HG02973 (cell line): ENCODE data around the gene FBXW4.
"Not testable (repeated sequence)": the region's sequence is repeated elsewhere in the genome, so short reads cannot be mapped to it uniquely, and the experiment has no call there.

Source experiments
- ATAC-seq: cut with Tn5 transposase; IDR thresholded peaks from one replicate; pipeline ENCODE4 v1.9.1; 2021; ENCODE audit warnings: moderate library complexity; ENCODE audit not compliant: unreplicated experiment

The FBXW4 gene

DNA sequence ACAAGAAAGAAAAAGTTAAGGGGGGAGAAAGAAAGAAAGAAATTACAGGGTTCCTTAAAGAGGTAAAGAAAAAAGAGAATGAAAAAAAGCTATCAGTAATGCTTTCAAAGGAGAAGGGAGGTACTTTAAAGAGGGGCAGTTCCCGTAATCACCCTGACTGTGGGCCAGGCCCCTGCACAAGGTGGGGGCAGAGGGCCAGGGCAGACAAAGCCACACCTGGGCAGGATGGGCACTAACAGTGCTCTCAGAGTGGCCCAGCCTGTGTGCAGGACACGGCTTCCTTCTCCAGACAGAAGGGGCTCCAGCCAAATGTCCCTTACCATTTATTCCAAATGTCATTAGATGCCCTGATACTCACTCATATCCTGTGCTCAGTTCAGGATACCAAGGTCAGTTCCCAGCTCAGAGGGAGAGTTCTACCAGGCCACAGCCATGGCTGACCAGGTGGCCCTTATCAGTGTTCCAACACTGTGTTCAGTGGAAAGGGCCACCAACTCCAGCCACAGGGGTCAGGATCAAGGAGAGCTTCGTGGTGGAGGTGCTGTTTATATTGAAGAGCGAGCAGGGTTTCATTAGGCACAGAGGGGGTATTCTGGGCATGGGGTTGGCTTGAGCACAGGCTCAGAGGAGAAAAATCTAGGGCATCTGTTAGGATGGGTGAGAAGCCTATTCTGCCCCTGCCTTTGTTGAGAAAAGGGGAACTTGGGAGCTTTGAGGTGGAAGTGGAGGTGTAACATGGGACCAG lies 77.0 kb downstream of the FBXW4 start:
- no peak for ATAC-seq

DNA sequence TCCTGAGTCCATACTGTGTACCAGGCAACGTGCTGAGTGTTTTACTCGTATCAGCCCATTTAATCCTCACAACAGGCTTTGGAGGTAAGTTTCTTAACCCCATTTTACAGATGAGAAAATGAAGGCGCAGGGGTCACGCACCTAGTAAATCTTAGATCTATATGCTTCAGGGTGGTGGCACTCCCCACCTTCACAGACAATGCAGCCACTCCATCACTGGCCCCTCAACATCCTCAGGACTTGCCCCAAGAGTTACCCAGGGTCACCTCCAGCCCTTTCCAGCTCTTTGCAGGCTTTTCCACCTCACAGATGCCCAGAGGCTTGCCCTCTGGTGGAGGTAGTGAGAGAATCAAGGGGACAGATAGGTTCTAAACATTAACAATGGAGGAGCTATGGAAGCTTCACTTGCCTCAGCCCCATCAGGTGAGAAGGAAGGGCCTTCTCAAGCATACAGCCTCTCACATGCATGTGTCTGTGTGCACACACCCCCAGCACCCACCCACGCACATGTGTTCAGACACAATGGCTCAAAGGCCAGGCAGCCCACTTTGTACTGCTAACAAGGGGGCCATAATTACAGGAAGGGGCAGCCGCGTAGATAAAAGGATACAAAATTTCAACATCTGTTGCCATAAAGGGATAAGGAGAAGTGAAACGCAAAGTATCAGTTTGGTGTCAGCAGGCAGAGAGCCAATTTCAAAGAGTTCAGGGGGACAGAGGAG lies 77.7 kb downstream of the FBXW4 start:
- peak; percentile 47 for ATAC-seq

DNA sequence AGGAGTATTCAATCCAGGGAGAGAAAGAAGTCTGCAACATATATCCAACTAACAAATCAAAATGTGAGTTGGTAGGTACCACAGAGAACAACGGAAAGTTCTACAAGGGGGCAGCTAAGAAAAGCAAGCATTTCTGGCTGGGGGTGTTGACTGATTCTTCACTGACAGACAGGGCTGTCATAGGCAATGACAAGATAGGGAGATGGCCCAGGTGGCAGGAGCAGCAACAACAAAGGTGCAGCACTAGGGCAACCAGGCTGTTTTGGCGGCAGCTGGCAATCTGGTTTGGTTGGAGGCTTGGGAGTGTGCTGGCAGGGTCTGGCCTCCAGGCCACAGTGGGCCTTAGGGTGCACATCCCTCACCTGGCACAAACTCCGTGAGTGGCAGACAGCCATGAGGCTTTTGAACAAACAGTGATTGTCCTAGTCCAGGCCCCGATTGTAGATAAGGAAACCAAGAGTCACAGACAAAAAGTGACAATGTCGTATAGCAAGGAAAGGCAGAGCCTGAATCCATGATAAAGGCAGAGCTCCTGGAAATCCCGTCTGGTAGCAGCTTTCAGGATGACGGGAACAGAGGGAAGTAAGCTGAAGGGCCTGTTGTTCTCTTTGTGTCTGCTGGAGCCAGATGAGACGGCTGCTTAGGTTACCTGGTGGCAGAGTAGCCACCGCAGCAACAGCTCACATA lies 78.4 kb downstream of the FBXW4 start:
- no peak for ATAC-seq

DNA sequence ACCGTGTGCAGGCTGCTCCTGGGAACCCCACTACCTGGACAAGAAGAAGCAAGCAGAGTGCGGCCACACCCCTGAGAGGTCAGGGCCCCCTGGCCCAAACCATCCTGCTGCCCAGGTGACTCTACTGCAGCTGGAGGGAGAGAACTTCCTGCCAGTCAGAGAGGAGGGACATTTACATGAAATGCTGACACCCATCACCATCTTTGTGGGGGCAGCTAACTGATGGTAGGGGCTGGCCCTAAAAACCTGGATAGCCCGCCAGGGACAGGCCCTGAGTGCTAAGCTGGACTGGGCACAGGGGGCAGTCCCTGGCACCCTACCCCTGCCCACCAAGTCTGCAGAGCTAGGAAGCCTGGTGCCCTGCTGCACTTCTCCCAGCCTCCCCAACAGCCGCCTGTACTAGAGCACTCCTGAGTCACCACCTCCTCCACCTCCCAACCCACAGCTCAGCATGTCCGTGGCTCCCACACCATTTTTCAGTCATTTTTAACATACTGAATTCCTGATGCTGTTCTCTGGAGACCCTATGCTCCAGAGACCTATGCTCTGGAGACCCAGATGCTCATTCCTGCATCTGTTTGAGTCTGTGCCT lies 79.3 kb downstream of the FBXW4 start:
- no peak for ATAC-seq

DNA sequence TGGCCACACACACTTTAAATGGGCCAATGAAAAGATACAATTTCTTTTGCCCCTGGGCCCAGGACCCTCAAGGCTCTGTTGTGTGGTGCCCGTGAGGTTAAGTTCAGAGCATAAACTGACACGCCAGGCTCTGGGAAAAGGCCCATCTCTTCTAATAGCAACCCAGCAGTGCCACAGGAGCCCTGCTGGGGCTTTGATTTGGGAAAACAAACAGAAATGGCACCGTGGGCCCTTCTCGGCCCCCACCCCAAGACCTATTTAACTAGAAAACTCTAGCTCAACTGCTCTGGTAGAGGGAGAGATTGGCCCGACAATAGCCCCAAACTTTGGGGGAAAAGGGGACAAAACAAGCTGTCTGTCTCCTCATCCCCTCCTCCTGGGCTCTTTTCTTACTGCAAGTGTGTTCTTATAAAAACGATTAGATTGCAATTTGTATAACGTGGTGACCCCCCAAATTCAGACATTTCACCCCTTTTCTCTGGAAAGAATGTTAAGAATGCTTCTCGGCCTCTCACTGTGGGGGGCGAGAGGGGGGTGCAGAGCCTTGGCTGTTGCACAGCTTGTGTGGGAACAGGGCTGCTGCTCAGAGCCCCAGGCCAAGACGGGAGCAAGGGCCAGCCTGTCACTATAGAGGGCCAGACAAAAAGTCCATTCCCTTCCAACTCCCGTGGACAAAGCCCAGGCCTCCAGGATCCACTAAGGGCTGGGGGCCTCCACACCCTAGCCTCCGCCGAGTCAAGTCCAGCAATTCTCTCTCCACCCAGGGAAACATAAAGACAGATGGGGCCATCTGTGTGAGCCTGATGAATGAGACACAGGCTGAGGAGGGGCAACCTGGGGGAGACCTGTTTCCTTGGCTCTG lies 80.1 kb downstream of the FBXW4 start:
- ATAC-seq = no peak

DNA sequence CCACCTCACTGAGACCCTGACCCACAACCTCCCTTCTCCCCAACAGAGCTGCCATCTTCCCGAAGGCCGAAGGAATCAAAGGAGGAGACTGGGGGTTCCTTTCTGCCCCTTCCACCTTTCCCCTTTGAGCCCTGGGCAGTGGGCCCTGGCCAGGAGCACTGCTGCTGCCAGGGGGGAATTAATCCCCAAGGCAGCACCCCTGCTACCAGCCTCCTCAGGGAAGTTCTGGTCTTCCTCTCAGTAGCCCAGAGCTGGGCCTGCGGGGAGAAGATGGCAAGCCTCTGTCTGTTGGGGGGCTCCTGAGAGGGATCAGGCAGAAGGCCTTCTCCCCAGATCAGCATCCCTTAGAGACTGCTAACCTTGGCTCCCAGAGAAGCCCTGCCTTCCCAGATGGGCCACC lies 81.3 kb downstream of the FBXW4 start:
- ATAC-seq = no peak

DNA sequence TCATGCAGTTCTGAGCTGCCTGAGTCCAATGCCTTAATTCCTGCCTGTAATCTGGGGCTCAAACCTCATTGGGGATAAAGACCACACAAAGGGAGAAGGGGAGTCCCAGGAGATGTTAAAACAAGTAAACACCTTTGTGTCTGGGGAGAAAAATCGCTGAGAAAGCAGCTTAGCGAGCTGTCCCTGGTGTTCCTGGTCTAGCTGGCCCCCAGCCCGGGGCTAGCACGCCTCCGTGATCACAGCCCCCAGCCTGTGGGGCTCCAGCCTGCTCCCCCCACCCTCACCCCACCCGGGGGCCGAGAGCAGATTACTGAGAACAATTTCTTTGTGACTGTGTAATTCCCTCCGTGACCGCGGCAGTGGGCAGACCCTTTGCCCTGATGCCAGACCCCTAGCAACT lies 82.1 kb downstream of the FBXW4 start:
- ATAC-seq = no peak

DNA sequence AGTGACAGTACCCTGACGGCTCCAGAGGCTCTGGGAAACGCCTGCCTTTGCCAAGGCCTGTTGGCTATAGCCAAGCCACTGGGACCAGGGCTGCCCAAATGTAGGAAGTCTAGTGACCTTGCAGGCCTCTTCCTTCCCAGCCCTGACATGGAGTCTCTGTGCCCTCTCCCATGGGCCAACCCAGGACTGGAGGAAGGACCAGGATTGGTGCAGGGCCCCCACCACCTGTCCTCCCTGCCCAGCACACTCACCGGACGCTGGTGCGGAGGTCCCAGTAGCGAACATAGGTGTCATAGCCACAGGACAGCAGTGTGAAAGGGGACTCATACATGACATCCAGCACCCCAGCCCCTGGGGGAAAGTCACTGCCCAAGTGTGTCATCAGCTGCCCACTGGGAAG lies 82.9 kb downstream of the FBXW4 start:
- no peak for ATAC-seq

DNA sequence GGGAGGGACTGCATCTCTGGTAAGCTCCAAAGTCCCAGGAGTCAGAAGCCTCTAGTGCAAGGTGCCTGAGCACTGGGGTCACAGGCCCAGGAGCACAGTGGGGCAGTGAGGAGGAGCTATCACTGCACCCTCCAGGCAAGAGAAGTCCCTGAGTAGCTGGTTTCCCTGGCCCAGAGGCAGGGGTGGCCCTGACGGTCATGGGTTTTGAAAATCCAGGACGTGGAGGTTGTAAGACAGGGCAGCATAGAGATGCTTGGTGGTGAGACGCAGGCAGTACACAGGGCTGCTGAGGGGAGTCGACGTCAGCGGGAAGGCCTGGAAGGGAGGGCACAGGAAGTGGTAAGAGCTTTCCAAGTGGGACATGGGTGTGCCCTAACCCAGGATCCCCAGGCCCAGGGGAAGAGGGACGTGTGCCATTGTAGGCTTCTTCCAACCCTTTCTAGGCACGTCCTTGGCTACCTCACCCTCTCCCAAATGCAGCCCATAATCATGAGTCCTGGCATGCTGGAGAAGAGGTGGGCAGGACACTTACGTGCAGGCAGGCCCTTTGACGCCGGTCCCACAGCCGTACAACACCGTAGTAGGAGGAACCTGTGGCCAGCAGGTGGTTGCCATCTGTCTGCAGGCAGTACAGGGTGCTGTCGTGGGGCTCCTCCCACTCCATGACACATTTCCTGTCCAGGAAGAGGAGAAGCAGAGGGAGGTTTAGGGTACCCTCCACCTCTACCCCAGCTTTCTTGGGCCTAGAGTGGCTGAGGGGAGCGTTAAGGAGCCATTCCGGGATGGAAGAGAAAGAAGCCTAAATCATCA lies 83.7 kb downstream of the FBXW4 start:
- ATAC-seq = no peak

DNA sequence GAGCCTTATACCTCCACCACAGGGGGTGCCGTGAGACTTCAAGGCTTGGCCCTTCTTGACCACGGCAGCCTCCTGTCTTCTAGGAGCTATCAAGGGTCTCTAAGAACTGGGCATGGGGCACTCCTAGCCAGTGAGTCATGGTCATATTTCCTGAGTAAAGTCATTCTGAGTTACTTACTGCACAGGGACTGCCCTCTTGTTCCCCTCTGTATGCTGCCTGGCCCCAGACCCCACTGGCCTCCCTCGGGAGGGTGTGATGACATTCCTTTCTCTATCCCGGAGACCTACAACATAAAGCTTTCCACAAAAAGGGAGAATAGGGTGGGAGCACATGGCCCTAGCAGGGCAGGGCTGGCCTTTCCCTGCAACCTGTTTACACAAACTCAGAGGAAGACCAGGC lies 85.5 kb downstream of the FBXW4 start:
- no peak for ATAC-seq

DNA sequence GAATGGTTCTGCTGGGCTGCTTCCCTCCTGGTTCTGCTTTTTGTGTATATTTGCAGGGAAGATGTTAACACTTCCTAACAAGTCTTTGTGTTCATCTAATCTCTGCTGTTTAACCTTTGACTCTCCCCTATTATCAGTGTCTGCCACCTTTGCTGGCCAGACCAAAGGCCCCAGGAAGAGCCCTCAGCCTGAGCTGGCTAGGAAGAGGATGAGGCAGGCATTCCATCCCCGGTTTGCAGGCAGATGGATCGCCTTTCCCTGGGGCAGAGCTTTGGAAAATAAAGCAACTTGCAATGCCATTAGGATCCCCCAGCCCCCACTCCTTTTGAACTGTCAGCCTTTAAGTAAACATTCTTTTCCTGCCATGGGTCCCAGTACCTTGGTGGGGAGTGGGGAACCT lies 87.8 kb downstream of the FBXW4 start:
- ATAC-seq = no peak

DNA sequence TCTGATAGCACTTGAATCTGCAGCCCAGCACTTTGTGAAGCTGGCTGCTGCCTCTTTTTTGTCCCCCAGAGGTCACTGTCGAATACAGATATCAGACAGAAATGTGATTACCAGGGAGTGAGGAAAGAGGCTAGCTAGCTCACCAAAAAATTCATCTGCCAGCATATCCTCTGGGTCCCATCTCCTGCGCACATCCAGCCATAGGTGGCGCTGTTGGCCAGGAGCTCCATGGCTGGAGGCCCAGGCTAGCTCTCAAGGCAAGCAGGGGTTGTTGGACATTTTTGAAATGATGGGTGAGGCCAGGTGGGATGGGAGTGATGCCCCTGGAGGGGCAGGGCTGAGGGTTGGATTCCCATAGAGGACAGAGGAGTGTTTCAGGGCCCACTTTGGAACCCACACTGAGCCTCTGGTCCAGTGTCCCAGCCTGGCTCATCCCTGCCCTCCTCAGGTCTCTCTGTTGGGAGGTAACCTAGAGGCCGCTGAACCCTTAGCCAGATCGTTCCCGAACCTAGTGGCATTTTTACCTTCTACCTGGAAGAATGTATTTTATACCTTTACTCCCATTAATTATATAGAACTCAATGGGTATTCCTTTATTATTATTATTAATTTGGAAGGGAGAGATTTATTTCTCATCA lies 92.1 kb downstream of the FBXW4 start:
- peak; percentile 69 for ATAC-seq

DNA sequence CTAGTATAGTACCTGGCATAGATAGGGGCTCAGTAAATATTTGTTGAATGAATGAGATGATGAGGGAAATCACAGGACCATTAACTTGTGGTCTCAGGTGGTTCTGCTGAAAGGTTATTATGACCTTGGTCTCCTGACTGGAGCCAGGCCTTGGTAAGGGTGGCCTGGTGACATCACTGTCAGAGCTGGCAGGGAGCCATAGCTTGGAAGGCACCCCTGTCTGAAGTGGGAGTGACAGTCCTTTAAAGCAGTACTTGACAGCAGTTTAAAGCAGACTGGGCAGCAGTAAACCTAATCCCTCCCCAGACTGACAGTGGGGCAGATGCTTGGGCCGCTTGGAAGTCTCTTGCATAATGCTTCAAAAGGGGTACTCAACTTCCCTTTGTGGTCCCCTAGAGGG lies 93.4 kb downstream of the FBXW4 start:
- no peak for ATAC-seq

DNA sequence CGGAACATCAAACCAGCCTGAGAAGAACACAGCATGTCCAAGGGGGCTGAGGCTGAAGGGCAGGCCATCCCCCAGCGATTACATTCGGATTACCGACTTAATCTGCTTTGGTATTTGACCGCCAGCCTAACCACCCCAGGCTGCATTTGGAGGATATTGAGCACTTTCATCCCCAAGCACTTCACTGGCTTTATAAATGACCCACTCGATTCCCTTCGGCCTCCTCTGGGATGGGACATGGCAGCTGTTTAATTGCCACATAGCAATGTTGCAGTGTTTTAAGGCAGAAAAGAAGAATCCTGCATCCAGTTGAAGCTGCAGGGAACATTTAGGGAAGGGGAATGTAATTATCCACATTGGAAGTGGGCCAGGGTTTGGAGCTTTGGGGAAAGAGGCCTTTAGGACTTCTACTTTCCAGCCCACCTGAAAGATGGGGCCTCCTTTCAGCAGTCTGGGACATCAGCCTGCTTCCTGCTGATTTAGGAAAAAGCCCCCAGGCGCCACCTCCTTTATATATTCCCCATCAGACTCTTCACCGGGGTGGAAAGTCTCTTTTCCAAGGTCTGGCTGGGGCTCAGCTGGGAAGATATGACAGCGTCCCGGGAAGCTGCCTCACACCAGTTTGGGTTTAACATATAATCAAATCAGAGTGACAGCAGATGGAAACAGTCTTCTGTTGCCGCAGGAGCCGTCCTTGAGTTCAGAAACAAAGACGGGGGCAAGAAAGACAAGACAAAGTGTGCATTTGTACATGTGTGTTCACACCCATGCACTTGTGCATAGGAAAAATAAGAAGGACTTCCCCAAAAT lies 97.7 kb downstream of the FBXW4 start:
- ATAC-seq = no peak

DNA sequence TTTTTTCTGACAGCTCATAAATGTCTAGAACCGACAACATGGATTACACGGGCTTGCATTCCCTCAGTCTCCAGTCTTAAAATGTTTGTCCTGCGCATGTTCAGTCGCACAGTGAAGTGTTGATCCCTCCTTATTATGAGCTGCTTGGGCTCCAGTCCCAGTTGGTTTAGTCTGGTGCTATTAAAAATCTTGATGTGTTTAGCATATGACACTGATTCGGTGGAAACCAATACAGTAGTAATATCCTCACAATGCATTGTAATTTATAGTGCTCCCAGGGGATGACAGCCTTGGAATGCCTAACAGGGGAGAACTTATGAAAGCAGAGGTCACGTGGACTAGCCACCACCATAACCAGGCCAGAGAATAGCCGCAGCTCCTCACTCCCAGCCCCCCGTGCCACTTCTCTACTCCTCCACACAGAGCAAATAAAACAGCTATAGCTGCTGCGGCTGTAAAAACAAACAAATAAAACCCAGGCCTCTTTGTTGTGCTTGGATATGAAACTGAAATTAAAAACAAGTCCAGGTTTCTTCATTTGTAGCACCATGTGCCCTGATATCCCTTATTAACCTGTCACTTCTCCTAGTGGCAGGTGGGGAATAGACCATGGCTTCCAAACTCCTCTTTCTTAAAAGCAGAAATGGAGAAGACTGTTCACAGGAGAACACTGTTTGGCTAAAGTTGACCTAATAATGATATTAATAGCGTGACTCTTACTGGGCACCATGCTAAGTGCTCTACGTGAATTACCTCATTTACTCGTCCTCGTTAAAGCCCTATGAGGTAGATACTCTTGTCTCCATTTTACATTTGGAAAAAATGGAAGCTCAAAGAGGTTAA lies 99.2 kb downstream of the FBXW4 start:
- ATAC-seq = no peak

DNA sequence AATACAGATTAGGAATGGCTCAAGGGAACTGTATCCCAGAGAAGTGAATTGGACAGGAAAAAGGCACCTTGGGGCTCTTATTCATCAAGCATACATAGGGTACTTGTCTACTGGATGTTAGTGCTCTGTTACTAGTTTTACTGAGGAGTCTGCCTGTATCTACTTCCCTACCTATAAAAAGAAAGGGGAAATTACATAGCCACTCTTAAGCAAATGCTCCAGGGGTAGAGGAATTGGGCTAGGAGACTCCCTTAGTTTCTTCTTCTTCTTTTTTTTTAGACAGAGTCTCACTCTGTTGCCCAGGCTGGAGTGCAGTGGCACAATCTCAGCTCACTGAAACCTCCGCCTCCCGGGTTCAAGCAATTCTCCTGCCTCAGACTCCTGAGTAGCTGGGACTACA lies 101.6 kb downstream of the FBXW4 start:
- ATAC-seq = not testable (repeated sequence)

DNA sequence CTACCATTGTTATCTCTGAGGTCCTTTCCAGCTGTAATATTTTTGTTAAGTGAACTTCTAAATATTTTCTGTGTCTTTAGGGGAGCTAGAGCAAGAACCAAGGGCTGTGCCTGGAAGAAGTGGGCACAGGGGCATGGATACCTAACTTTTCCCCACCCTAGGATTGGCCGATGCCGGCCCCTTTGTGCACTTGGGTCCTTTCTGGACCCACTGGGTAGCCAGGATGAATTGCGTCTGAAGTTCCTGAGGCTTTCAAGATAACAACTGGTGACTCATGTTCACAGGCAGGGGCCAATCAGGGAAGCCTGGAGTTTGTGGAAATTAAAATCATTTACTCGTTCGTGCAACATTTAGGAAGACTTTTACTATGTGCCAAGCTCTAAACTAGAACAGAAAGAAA lies 106.1 kb downstream of the FBXW4 start:
- ATAC-seq = no peak
